Natural killer cell (primary cell): Measurements from ENCODE around the gene FAM131B. TPM values are rescaled to one million over a fixed set of nuclear protein-coding genes. Genes with fewer than 3 reads are reported as not detected.

Experiments
- ATAC-seq, 3 donors: fragments of 150-1000 bp in 2 of 3; fragments of 200-7000 bp in 1 of 3; cut with Tn5 transposase; 1 replicate in 1 of 3; 2 replicates in 2 of 3; pipeline ENCODE4 v1.10.0; 2021; ENCODE audit warnings: mild to moderate bottlenecking in 2 of 3, moderate library complexity in 2 of 3
- DNase-seq, 2 donors: peaks; one replicate each; pipeline versions ENCODE4 v3.0.0 to v3.0.0-alpha.2; 2013 to 2021; ENCODE audit warnings: mixed read lengths in 1 of 2
- H3K27ac ChIP-seq: one replicate; pipeline ENCODE4 v1.5.1; 2013; ENCODE audit warnings: mild to moderate bottlenecking, low read length
- H3K27me3 ChIP-seq: one replicate; pipeline ENCODE4 v1.6.1; 2013; ENCODE audit warnings: low read length; ENCODE audit not compliant: control insufficient read depth, insufficient read depth
- H3K36me3 ChIP-seq: one replicate; pipeline ENCODE4 v1.6.1; 2013; ENCODE audit warnings: low read length; ENCODE audit not compliant: control insufficient read depth, insufficient read depth
- H3K4me1 ChIP-seq: one replicate; pipeline ENCODE4 v1.6.1; 2013; ENCODE audit warnings: low read length; ENCODE audit not compliant: control insufficient read depth, insufficient read depth
- H3K4me3 ChIP-seq: one replicate; pipeline ENCODE4 v1.5.1; 2013; ENCODE audit warnings: low read length
- H3K9me3 ChIP-seq: one replicate; pipeline ENCODE4 v1.6.1; 2013; ENCODE audit warnings: low read length; ENCODE audit not compliant: control insufficient read depth, insufficient read depth
- H3K27ac Mint-ChIP-seq, 2 donors: one replicate each; pipeline ENCODE4 v1.8.0; 2022; ENCODE audit warnings: mild to moderate bottlenecking in 2 of 2, mixed read lengths in 2 of 2, moderate library complexity in 1 of 2
- H3K27me3 Mint-ChIP-seq, 2 donors: one replicate each; pipeline ENCODE4 v1.8.0; 2022; ENCODE audit warnings: low read depth in 2 of 2, mixed read lengths in 2 of 2
- H3K36me3 Mint-ChIP-seq: one replicate; pipeline ENCODE4 v1.8.0; 2022; ENCODE audit warnings: mixed read lengths
- H3K4me1 Mint-ChIP-seq, 2 donors: one replicate each; pipeline ENCODE4 v1.8.0; 2022; ENCODE audit warnings: mixed read lengths in 2 of 2
- H3K4me3 Mint-ChIP-seq: one replicate; pipeline ENCODE4 v1.8.0; 2022; ENCODE audit warnings: mild to moderate bottlenecking, moderate library complexity, mixed read lengths
- H3K9me3 Mint-ChIP-seq, 2 donors: one replicate each; pipeline ENCODE4 v1.8.0; 2022; ENCODE audit warnings: mixed read lengths in 2 of 2
- CTCF ChIP-seq: fragments of 200-600 bp; IDR thresholded peaks from one replicate; pipeline ENCODE4 v1.8.0; 2022; ENCODE audit warnings: antibody characterized with exemption
- WGBS: methylation state at CpG from one replicate; pipeline ENCODE4 v1.1.7; 2013; ENCODE audit warnings: missing lambda C conversion rate; ENCODE audit not compliant: insufficient coverage; 5-methylcytosine and 5-hydroxymethylcytosine counted together
- intact Hi-C: fragments of 100-400 bp; cut with micrococcal nuclease; formaldehyde crosslinking; loops from one replicate; pipeline ENCODE4 v1.14.2; 2022
- total RNA-seq, 4 donors: library from RNA; stranded (reverse); fragments of 120-200 nt in 1 of 4; gene quantifications; one replicate each; pipeline versions ENCODE4 v1.2.3 to v1.2.4, GENCODE V29; 2013 to 2022

The FAM131B gene
- total RNA-seq, 3 donors from 2014 or later (not counting 1 experiment from before 2014, with no cell fraction given), result 2.3 to 2.8 (median 2.5) TPM

- Mint-ChIP-seq H3K4me3 (no peak overlapping the region), H3K27me3 (no peaks in the 10 kb centered on the region), H3K4me1 (peaks cover 32 to 43% of the 10 kb centered on the region in 2 donors), H3K9me3 (no peaks in the 10 kb centered on the region), H3K36me3 (no peaks in the 10 kb centered on the region), H3K27ac (peak overlapping the region; percentile 37 to 98)
- no peaks in the 10 kb centered on the region for H3K9me3 ChIP-seq
- H3K36me3 ChIP-seq, result peaks cover 3% of the 10 kb centered on the region
- H3K27me3 ChIP-seq, result no peaks in the 10 kb centered on the region
- peak overlapping the region; percentile 77 for H3K27ac ChIP-seq
- TF ChIP-seq CTCF, result no peak
- H3K4me1 ChIP-seq, result peaks cover 87% of the 10 kb centered on the region
- ATAC-seq (peak in 1 of 3 donors; percentile 1), DNase-seq (peak in 1 of 2 donors; percentile 43)
- H3K4me3 ChIP-seq, result peak overlapping the region; percentile 86
- intact Hi-C loops, result loop anchor here (5.0 kb wide), 1 partner anchor 669 kb away; no protein-coding TSS in a partner anchor
- WGBS, result 2% methylated on average over 63 of the region's 64 CpGs
Measured at GRCh38 chr7:143381427-143382125, 19.1 kb upstream of the FAM131B start.

GRCh38 chr7:143380646-143381426 is 18.3 kb upstream of the FAM131B start, which contains the start of gene ZYX:
Gene ZYX, plus strand, starts transcription at chr7:143381345. Its CDS starts 227 bp downstream, at chr7:143381572.
- Histone ChIP-seq H3K27me3 (no peaks in the 10 kb centered on the region), H3K27ac (peak within 1 kb of the TSS; percentile 95), H3K9me3 (no peaks in the 10 kb centered on the region), H3K4me1 (peaks cover 87% of the 10 kb centered on the region), H3K4me3 (peak within 1 kb of the TSS; percentile 86), H3K36me3 (peaks cover 3% of the 10 kb centered on the region)
- intact Hi-C loops, result loop anchor here (5.0 kb wide), 1 partner anchor 669 kb away; no protein-coding TSS in a partner anchor
- Mint-ChIP-seq H3K27me3 (no peaks in the 10 kb centered on the region), H3K4me1 (peaks cover 39 to 51% of the 10 kb centered on the region in 2 donors), H3K27ac (peak within 1 kb of the TSS; percentile 94 to 98), H3K36me3 (no peaks in the 10 kb centered on the region), H3K4me3 (peak within 1 kb of the TSS; percentile 92), H3K9me3 (no peaks in the 10 kb centered on the region)
- ATAC-seq (peak; percentile 75 to 88 (median 78)), DNase-seq (peak; percentile 85 to 88)
- WGBS, result under 1% methylated on average over 70 of the region's 72 CpGs
- no peak for TF ChIP-seq CTCF

GRCh38 chr7:143380260-143380645 is 17.7 kb upstream of the FAM131B start:
- DNase-seq (peak; percentile 84 to 93), ATAC-seq (peak; percentile 37 to 72 (median 52))
- Histone ChIP-seq H3K27me3 (no peaks in the 10 kb centered on the region), H3K4me3 (peak overlapping the region; percentile 86), H3K4me1 (peaks cover 87% of the 10 kb centered on the region), H3K27ac (peak overlapping the region; percentile 95), H3K36me3 (peaks cover 3% of the 10 kb centered on the region), H3K9me3 (no peaks in the 10 kb centered on the region)
- Mint-ChIP-seq H3K27me3 (no peaks in the 10 kb centered on the region), H3K9me3 (no peaks in the 10 kb centered on the region), H3K27ac (peak overlapping the region; percentile 94 to 98), H3K4me3 (peak overlapping the region; percentile 92), H3K36me3 (no peaks in the 10 kb centered on the region), H3K4me1 (peaks cover 45 to 56% of the 10 kb centered on the region in 2 donors)
- WGBS, result under 1% methylated on average over 35 of the region's 35 CpGs
- intact Hi-C loops, result loop anchor here (5.0 kb wide), 1 partner anchor 668 kb away; no protein-coding TSS in a partner anchor
- TF ChIP-seq CTCF, result peak; percentile 89
